ENCODE results near the gene KIAA1328. TPM values are rescaled to one million over a fixed set of nuclear protein-coding genes. Genes with fewer than 3 reads are reported as not detected.

Gene KIAA1328
- total and polyA plus RNA-seq, 4 experiments from 2014 or later = 6.9 to 15.7 (median 12.8) TPM

DNA sequence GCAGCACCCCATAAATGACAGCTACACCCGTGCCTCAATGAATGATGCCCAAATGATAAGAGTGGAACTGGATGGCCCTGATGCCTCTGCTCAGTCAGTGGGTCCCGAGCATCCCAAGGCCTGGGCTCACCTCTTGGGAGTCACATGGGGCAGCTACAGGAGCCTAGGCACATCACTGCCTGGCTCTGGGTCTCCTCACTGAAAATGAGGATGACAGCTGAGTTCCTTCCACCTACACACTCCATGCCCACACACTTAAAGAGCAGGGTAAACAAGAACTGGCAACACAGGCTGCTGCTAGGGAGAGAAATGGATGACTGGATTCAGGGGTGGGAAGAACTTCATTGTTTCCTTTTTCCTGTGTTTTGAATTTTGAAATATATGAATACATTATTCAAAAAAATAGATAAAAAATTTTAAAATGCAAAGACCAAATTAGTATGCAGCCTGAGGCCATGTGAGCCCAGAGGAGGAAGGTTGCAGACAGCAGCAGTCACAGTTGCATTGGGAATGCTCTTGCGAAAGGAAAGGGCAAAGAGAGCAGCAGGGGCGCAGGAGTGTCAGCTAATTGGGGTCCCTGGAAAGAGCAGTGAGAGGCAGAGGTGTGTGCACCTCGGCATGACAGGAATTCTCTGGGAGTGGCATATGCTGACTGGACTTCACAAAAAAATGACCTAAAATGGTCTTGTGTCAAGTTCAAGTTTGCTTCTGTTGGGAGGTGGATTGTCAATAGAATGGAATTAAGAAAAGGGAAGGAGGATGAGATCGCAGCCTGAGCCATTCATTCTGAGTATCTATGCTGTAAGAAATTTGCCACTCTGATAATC lies 409.6 kb downstream of the KIAA1328 start:
- H3K4me1 ChIP-seq (ENCODE audit: insufficient read depth, low read length) = no peaks in the 10 kb centered on the region
- H3K9me3 ChIP-seq (ENCODE audit: control insufficient read depth in 1 of 2, low read length in 2 of 2) = no peaks in the 10 kb centered on the region
- no peaks in the 10 kb centered on the region for H3K27me3 ChIP-seq (ENCODE audit: insufficient read depth, low read length)
- no peak overlapping the region for H3K4me3 ChIP-seq (ENCODE audit: low read length in 2 of 2)
- H3K27me3 Mint-ChIP-seq = peaks cover 2 to 22% of the 10 kb centered on the region in 2 donors
- ChIA-PET POLR2A (ENCODE audit: partially characterized antibody) (no interaction called here), CTCF (ENCODE audit: partially characterized antibody) (no interaction called here)
- DNase-seq = no peak
- H3K36me3 ChIP-seq (ENCODE audit: insufficient read depth, low read length) = no peaks in the 10 kb centered on the region
- peaks cover 0 to 1% (median 0%) of the 10 kb centered on the region in 4 donors for H3K4me1 Mint-ChIP-seq
- no peak overlapping the region for H3K4me3 Mint-ChIP-seq
- H3K36me3 Mint-ChIP-seq = no peaks in the 10 kb centered on the region
- intact Hi-C loops (cut with micrococcal nuclease) = no loop called here
- no peak overlapping the region for H3K27ac ChIP-seq (ENCODE audit: low read depth, low read length)
- no peak overlapping the region for H3K27ac Mint-ChIP-seq
- H3K9me3 Mint-ChIP-seq = peaks cover 0 to 2% (median 0%) of the 10 kb centered on the region in 8 donors

GRCh38 chr18:37242091-37242490 lies 413.2 kb downstream of the KIAA1328 start:
- ChIA-PET CTCF (ENCODE audit: partially characterized antibody) (no interaction called here), POLR2A (ENCODE audit: partially characterized antibody) (no interaction called here)
- H3K36me3 ChIP-seq (ENCODE audit: insufficient read depth, low read length) = no peaks in the 10 kb centered on the region
- no peaks in the 10 kb centered on the region for H3K4me1 ChIP-seq (ENCODE audit: insufficient read depth, low read length)
- Mint-ChIP-seq H3K4me1 (peaks cover 0 to 4% (median 3%) of the 10 kb centered on the region in 4 donors), H3K27me3 (peaks cover 16 to 39% of the 10 kb centered on the region in 2 donors), H3K27ac (no peak overlapping the region), H3K9me3 (peaks cover 0 to 8% (median under 1%) of the 10 kb centered on the region in 8 donors), H3K36me3 (no peaks in the 10 kb centered on the region), H3K4me3 (no peak overlapping the region)
- no peak overlapping the region for H3K4me3 ChIP-seq (ENCODE audit: low read length in 2 of 2)
- H3K27me3 ChIP-seq (ENCODE audit: insufficient read depth, low read length) = no peaks in the 10 kb centered on the region
- DNase-seq = no peak
- H3K9me3 ChIP-seq (ENCODE audit: control insufficient read depth in 1 of 2, low read length in 2 of 2) = no peaks in the 10 kb centered on the region
- intact Hi-C loops (cut with micrococcal nuclease) = no loop called here
- no peak overlapping the region for H3K27ac ChIP-seq (ENCODE audit: low read depth, low read length)

GRCh38 chr18:37242826-37243560 lies 414.1 kb downstream of the KIAA1328 start:
- Mint-ChIP-seq H3K27me3 (peaks cover 16 to 39% of the 10 kb centered on the region in 2 donors), H3K36me3 (no peaks in the 10 kb centered on the region), H3K27ac (no peak overlapping the region), H3K4me1 (peaks cover 0 to 4% (median 3%) of the 10 kb centered on the region in 4 donors), H3K9me3 (peaks cover 0 to 8% (median under 1%) of the 10 kb centered on the region in 8 donors), H3K4me3 (no peak overlapping the region)
- no peaks in the 10 kb centered on the region for H3K36me3 ChIP-seq (ENCODE audit: insufficient read depth, low read length)
- H3K27me3 ChIP-seq (ENCODE audit: insufficient read depth, low read length) = no peaks in the 10 kb centered on the region
- intact Hi-C loops (cut with micrococcal nuclease) = no loop called here
- no peak overlapping the region for H3K27ac ChIP-seq (ENCODE audit: low read depth, low read length)
- ChIA-PET POLR2A (ENCODE audit: partially characterized antibody) (no interaction called here), CTCF (ENCODE audit: partially characterized antibody) (no interaction called here)
- no peak overlapping the region for H3K4me3 ChIP-seq (ENCODE audit: low read length in 2 of 2)
- H3K9me3 ChIP-seq (ENCODE audit: control insufficient read depth in 1 of 2, low read length in 2 of 2) = no peaks in the 10 kb centered on the region
- DNase-seq = no peak
- H3K4me1 ChIP-seq (ENCODE audit: insufficient read depth, low read length) = no peaks in the 10 kb centered on the region

- POLR2A ChIA-PET (ENCODE audit: partially characterized antibody) = no interaction called here
- Histone ChIP-seq H3K4me3 (ENCODE audit: low read length in 2 of 2) (no peak overlapping the region), H3K9me3 (ENCODE audit: control insufficient read depth in 1 of 2, low read length in 2 of 2) (no peaks in the 10 kb centered on the region), H3K27me3 (ENCODE audit: insufficient read depth, low read length) (no peaks in the 10 kb centered on the region), H3K36me3 (ENCODE audit: insufficient read depth, low read length) (no peaks in the 10 kb centered on the region), H3K27ac (ENCODE audit: low read depth, low read length) (no peak overlapping the region), H3K4me1 (ENCODE audit: insufficient read depth, low read length) (no peaks in the 10 kb centered on the region)
- H3K4me1 Mint-ChIP-seq = peaks cover 0 to 4% (median 3%) of the 10 kb centered on the region in 4 donors
- intact Hi-C loops (cut with micrococcal nuclease) = no loop called here
- peaks cover 0 to 8% (median under 1%) of the 10 kb centered on the region in 8 donors for H3K9me3 Mint-ChIP-seq
- H3K4me3 Mint-ChIP-seq = no peak overlapping the region
- peaks cover 16 to 41% of the 10 kb centered on the region in 2 donors for H3K27me3 Mint-ChIP-seq
- no peaks in the 10 kb centered on the region for H3K36me3 Mint-ChIP-seq
- CTCF ChIA-PET (ENCODE audit: partially characterized antibody) = no interaction called here
- DNase-seq = no peak
- peak overlapping the region in 1 of 7 donors; percentile 57 for H3K27ac Mint-ChIP-seq
Observed at GRCh38 chr18:37243741-37244140, 414.8 kb downstream of the KIAA1328 start.

DNA sequence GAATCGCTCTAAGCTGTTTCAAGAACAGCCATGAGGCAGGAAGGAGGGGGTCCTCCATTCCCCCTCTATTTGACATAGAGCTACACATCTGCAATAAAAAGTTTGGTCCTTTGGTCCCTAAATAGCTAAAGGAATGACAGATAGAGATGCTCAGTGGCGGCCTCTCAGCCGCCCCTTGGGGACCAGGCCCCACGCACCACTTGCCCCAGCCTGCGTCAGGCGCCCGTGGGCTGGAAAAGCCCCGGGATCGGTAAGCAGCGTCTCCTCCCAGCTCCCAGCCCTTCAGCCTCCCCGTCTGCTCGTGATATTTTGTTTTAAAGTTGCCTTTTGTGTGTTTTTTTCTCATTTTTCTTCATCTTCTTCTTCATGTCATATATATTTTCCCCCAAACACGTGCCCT lies 415.7 kb downstream of the KIAA1328 start:
- Mint-ChIP-seq H3K4me1 (peaks cover 0 to 4% (median 3%) of the 10 kb centered on the region in 4 donors), H3K4me3 (no peak overlapping the region), H3K27ac (no peak overlapping the region), H3K27me3 (peaks cover 16 to 45% of the 10 kb centered on the region in 2 donors), H3K36me3 (no peaks in the 10 kb centered on the region), H3K9me3 (peaks cover 0 to 8% (median under 1%) of the 10 kb centered on the region in 8 donors)
- H3K27me3 ChIP-seq (ENCODE audit: insufficient read depth, low read length) = no peaks in the 10 kb centered on the region
- H3K4me1 ChIP-seq (ENCODE audit: insufficient read depth, low read length) = no peaks in the 10 kb centered on the region
- no peaks in the 10 kb centered on the region for H3K36me3 ChIP-seq (ENCODE audit: insufficient read depth, low read length)
- DNase-seq = no peak
- H3K27ac ChIP-seq (ENCODE audit: low read depth, low read length) = no peak overlapping the region
- CTCF ChIA-PET (ENCODE audit: partially characterized antibody) = no interaction called here
- H3K9me3 ChIP-seq (ENCODE audit: control insufficient read depth in 1 of 2, low read length in 2 of 2) = no peaks in the 10 kb centered on the region
- intact Hi-C loops (cut with micrococcal nuclease) = no loop called here
- POLR2A ChIA-PET (ENCODE audit: partially characterized antibody) = no interaction called here
- H3K4me3 ChIP-seq (ENCODE audit: low read length in 2 of 2) = no peak overlapping the region

GRCh38 chr18:37246779-37247340 lies 417.9 kb downstream of the KIAA1328 start:
- H3K4me1 ChIP-seq (ENCODE audit: insufficient read depth, low read length) = no peaks in the 10 kb centered on the region
- H3K4me1 Mint-ChIP-seq = peaks cover 0 to 4% (median 3%) of the 10 kb centered on the region in 4 donors
- H3K9me3 Mint-ChIP-seq = peaks cover 0 to 8% (median under 1%) of the 10 kb centered on the region in 8 donors
- no peak overlapping the region for H3K4me3 Mint-ChIP-seq
- intact Hi-C loops (cut with micrococcal nuclease) = no loop called here
- no peak overlapping the region for H3K27ac Mint-ChIP-seq
- H3K4me3 ChIP-seq (ENCODE audit: low read length in 2 of 2) = no peak overlapping the region
- H3K27me3 Mint-ChIP-seq = peaks cover 24 to 44% of the 10 kb centered on the region in 2 donors
- POLR2A ChIA-PET (ENCODE audit: partially characterized antibody) = no interaction called here
- DNase-seq = no peak
- no peaks in the 10 kb centered on the region for H3K27me3 ChIP-seq (ENCODE audit: insufficient read depth, low read length)
- H3K27ac ChIP-seq (ENCODE audit: low read depth, low read length) = no peak overlapping the region
- no peaks in the 10 kb centered on the region for H3K36me3 ChIP-seq (ENCODE audit: insufficient read depth, low read length)
- no peaks in the 10 kb centered on the region for H3K36me3 Mint-ChIP-seq
- H3K9me3 ChIP-seq (ENCODE audit: control insufficient read depth in 1 of 2, low read length in 2 of 2) = no peaks in the 10 kb centered on the region
- CTCF ChIA-PET (ENCODE audit: partially characterized antibody) = no interaction called here

DNA sequence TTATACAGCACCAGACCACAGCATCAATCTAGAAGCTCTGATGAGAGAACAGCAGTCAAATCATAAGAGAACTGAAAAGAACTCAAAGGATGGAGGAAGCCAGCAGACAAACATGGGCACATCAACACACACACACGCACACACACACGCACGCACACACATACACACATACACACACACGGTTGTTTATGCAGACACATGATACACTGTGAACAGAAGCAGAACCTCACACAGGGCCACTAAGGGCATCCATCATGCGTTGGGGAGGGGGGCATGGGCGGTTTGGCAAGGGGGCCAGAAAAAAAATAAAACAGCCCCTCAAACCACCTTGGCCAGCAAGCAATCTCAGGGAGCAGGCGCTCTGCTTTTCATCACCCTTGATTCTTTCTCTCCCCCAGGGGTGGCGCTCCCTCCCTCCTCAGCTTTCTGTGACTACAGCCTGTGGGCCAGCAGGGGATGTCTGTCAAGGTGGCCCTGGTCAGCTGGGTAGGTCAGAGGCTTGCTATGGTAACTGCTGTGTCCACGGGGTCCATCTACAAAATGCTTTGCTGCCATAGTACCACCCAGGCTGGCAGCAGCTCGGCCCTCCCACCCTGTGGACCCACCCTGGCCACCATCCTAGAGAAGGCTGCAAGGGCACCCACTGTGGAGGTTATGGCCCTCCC lies 418.7 kb downstream of the KIAA1328 start:
- POLR2A ChIA-PET (ENCODE audit: partially characterized antibody) = no interaction called here
- H3K4me3 Mint-ChIP-seq = no peak overlapping the region
- peaks cover 4 to 5% (median 4%) of the 10 kb centered on the region in 4 donors for H3K4me1 Mint-ChIP-seq

More for the DNA sequence above, 418.7 kb downstream of the KIAA1328 start:
- no peak for DNase-seq
- intact Hi-C loops (cut with micrococcal nuclease) = no loop called here
- Mint-ChIP-seq H3K9me3 (peaks cover 0 to 10% (median under 1%) of the 10 kb centered on the region in 8 donors), H3K27ac (peak overlapping the region in 1 of 7 donors; percentile 43), H3K27me3 (peaks cover 31 to 48% of the 10 kb centered on the region in 2 donors), H3K36me3 (no peaks in the 10 kb centered on the region)
- Histone ChIP-seq H3K27ac (ENCODE audit: low read depth, low read length) (no peak overlapping the region), H3K4me3 (ENCODE audit: low read length in 2 of 2) (no peak overlapping the region), H3K27me3 (ENCODE audit: insufficient read depth, low read length) (no peaks in the 10 kb centered on the region), H3K4me1 (ENCODE audit: insufficient read depth, low read length) (no peaks in the 10 kb centered on the region), H3K36me3 (ENCODE audit: insufficient read depth, low read length) (no peaks in the 10 kb centered on the region), H3K9me3 (ENCODE audit: control insufficient read depth in 1 of 2, low read length in 2 of 2) (no peaks in the 10 kb centered on the region)
- CTCF ChIA-PET (ENCODE audit: partially characterized antibody) = no interaction called here
